ENCODE results near the gene PARD3.

The PARD3 gene

DNA sequence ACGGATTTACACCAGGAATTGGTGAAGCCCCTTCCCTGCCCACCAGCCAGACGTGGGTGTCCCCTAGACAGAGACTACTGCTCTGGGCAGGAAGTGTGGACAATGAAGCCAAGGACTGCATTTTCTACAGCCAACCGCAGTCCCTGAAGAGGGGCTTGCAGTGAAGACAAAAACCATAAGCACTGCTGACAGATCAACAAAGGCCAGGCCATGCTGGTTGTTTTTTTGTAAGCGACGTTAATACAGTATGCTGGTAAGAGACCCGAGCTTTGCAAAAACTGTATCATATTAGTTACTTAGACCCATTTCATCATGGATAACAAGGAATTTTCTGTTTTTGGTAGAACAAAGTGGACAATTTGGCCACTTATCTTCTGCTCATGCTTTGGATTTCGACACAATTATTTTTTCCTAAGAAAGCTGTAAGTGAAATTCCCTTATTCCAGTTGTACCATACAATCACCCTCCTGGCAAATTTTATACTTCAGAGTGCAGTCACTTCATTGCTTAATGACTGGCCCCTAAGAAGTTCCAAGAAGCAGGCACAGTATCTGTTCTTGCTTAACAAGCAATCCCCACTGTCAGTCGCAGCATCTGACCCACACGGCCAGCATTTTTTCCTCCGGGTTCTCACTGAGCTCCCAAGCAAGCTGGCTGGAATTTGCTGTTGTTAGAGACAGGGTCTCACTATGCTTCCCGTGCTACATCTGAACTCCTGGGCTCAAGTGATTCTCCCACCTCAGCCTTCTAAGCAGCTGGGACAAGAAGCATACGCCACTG is 163.5 kb downstream of the PARD3 start:
- DNase-seq (ENCODE audit: low read depth) = no peak
- H3K4me3 ChIP-seq (ENCODE audit: low read depth, low read length) = no peak overlapping the region
- no peak for TF ChIP-seq CTCF (IDR thresholded peaks at IDR 0.05; ENCODE audit: low read depth, low read length, missing control alignments)
- in situ Hi-C loops (cut with HindIII; ENCODE audit: low sequenced_read_pairs) = no loop called here

DNA sequence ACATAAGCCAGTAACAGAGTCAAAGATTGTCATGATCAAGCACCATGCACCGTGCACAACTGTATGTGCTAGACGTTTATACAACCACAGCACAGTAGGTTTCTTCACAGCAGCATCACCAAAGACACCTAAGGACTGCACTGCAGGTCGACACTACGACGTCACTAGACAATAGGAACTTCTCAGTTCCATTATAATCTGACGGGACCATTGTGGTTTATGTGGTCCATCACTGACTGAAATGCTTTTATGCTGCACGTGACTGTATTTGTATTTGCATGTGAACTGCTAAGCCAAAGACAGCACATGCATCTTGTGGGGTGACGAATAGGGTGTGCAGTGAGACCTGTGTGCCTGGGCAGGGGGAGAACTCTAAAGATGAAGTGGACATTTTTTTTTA is 164.9 kb downstream of the PARD3 start:
- DNase-seq (ENCODE audit: low read depth) = no peak
- no peak for TF ChIP-seq CTCF (IDR thresholded peaks at IDR 0.05; ENCODE audit: low read depth, low read length, missing control alignments)
- H3K4me3 ChIP-seq (ENCODE audit: low read depth, low read length) = no peak overlapping the region
- in situ Hi-C loops (cut with HindIII; ENCODE audit: low sequenced_read_pairs) = no loop called here

DNA sequence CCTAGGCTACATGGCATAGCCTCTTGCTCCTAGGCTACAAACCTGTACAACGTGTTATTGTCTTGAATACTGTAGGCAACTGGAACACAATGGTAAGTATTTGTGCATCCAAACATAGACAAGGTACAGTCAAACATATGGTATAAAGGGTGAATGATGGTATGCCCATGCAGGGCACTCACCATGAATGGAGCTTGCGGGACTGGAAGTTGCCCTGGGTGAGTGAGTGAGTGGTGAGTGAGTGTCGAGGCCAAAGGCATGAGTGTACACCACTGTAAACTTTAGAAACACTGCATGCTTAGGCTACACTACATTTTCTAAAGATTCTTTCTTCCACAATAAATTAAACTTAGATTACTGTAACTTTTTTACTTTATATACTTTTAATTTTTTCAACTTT is 165.7 kb downstream of the PARD3 start:
- in situ Hi-C loops (cut with HindIII; ENCODE audit: low sequenced_read_pairs) = no loop called here
- no peak overlapping the region for H3K4me3 ChIP-seq (ENCODE audit: low read depth, low read length)
- no peak for DNase-seq (ENCODE audit: low read depth)
- TF ChIP-seq CTCF (IDR thresholded peaks at IDR 0.05; ENCODE audit: low read depth, low read length, missing control alignments) = no peak

- DNase-seq (ENCODE audit: low read depth) = no peak
- in situ Hi-C loops (cut with HindIII; ENCODE audit: low sequenced_read_pairs) = no loop called here
- no peak overlapping the region for H3K4me3 ChIP-seq (ENCODE audit: low read depth, low read length)
- TF ChIP-seq CTCF (IDR thresholded peaks at IDR 0.05; ENCODE audit: low read depth, low read length, missing control alignments) = no peak
Observed at GRCh38 chr10:34648919-34649318, 166.2 kb downstream of the PARD3 start.

- no peak for DNase-seq (ENCODE audit: low read depth)
- no peak for TF ChIP-seq CTCF (IDR thresholded peaks at IDR 0.05; ENCODE audit: low read depth, low read length, missing control alignments)
- no peak overlapping the region for H3K4me3 ChIP-seq (ENCODE audit: low read depth, low read length)
- in situ Hi-C loops (cut with HindIII; ENCODE audit: low sequenced_read_pairs) = no loop called here
Observed at GRCh38 chr10:34647875-34648865, 166.9 kb downstream of the PARD3 start.

DNA sequence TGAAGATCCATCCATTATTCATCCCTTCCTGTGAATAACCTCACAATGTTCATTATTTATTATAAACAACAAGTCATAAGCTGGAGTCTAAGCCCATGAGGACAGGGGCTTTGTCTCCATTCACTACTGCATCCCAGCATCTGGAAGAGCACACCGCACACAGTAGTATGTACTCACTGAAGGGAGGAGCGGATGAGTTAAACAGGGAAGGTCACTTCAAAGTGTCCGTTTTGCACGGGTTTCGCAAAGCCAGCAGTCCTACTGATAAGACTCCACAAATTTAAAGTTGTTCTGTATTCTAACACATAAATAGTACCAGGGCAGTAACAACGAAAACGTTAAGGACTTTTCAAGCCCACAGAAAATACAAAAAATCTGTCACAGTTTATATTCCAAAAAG is 167.9 kb downstream of the PARD3 start:
- in situ Hi-C loops (cut with HindIII; ENCODE audit: low sequenced_read_pairs) = no loop called here
- DNase-seq (ENCODE audit: low read depth) = no peak
- no peak for TF ChIP-seq CTCF (IDR thresholded peaks at IDR 0.05; ENCODE audit: low read depth, low read length, missing control alignments)
- H3K4me3 ChIP-seq (ENCODE audit: low read depth, low read length) = no peak overlapping the region
